GM19397 (cell line): Measurements from ENCODE around the gene PEX11G.

Experiments used
- ATAC-seq: cut with Tn5 transposase; IDR thresholded peaks from one replicate; pipeline ENCODE4 v1.9.1; 2021; ENCODE audit warnings: mild to moderate bottlenecking, moderate library complexity; ENCODE audit not compliant: unreplicated experiment

PEX11G gene

GRCh38 chr19:7488736-7489353 lies at the start of gene PEX11G:
TSS of gene PEX11G (minus strand) at chr19:7489035. CDS start at chr19:7489010, 25 bp downstream.
- peak; percentile 84 for ATAC-seq

DNA sequence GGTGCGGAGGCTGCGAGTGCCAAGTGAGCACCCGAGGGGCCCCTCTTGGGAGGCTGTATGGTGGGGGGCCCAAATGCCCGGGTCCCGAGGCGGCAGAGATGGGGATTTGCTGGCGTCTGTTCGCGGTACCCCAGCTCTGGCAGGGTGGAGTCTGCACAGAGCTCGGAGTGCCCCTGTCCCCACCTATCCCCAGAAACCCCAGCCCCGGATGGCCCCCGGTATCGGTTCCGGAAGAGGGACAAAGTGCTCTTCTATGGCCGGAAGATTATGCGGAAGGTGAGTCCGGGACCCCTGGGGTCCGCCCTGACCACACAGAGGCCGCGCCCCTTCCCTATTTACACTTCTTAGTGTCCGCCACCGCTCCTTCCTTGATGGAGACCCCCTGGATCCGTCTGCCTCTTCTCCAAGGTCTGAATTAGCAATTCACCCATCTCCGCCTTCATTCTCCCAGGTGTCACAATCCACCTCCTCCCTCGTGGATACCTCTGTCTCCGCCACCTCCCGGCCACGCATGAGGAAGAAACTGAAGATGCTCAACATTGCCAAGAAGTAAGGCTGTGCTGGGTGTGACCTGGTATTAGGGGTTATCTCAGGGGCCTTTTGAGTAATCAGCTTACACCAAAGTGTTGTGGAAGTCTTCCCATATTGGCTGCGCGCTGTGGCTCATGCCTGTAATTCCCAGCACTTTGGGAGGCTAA lies 47.3 kb upstream of the PEX11G start:
- peak; percentile 0 for ATAC-seq

DNA sequence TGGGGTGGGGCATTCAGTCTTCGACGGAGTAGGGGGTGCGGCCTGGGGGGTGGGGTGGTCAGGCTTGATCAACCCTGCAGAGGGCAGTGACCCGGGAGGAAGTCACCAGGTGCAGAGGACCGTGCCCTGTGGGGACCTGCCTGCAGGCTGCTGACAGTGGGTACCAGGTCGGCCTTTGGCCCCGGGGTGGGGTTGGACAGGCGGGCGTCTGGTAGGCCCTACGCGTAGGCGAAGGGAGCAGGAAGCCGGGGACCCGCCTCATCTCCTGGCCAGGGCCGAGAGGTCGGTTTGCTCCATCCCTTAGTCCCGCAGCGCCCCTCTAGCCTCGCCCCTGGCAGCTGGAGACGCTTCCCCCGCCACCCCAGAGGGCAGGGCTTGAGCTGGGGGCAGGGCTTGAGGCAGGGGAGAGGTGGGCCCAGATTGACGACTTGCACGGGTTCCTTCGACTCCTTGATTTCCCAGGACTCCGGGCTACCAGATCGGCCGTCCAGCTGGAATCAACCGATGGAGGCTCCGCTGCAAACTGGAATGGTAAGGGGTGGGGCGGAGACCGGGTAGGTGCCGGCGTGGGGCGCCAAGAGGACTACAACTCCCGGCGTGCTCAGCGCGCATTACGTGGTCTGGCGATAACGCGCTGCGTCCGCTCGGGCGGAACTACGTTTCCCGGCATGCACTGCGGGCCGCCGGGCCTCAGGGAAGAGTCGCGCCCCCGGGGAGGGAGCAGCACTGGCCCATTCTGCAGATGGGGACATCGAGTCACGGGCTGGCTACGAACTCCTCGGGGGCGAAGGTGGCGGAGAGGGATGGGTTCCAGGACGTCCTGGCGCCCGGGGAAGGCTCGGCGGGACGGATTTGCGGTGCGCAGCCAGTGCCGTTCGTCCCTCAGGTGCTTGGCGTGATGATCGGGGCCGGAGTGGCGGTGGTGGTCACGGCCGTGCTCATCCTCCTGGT lies 46.5 kb upstream of the PEX11G start, which contains the start of gene PNPLA6:
Gene PNPLA6 (plus strand): TSS at position 671 of the 951 bp plus-strand sequence. CDS start 72 bp downstream, at position 743.
- ATAC-seq, result peak; percentile 73

DNA sequence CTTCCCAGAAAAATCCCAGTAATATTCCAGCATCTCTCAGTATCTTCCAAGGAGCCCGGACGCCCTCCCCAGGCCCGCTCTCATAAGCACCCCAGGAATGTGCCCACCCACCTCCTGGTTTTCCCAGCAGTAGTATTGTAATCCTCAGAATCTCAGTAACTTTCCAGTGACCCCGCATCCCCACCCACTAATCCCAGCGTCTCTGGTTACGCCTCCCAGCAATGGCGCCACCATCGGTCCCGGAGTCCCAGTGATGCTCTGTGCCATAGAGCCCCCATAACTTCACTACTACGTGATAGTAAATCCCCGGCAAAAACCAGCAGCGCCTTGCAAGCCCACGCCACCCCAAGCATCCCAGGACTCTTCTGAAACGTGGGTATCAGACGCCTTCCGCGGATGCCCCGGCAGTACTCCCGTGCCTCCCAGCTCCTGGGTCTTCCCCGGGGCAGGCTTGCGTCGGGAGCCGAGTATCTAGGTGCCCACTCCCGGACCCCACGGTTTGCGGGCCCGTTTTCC lies 45.8 kb upstream of the PEX11G start:
- ATAC-seq, result no peak

DNA sequence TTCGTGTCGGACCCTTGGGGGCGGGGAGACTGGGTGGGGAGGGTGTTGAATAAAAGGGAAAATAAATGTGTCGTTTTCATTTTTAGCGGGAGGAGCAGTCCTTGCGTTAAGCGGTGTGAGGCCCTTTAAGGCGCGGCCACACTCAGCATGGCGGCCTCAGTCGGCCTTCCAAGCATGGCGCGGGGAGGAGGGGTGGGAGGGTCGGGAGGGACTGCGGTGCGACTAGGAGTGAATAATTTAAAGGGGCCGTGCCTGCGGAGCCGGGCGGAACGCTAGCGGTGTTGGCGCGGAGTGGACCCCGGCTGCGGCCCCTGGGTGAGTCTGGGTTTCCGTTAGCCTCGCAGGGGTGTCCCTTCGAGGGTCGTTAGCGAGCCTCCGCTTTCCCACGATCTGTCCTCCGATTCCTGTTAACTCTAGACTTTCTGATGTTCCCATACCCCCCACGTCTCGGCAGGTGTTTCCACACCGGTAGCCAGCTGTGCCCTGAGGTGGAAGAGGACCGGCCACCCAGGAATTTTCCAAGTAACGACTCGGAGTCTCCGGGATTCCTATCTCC lies 45.2 kb upstream of the PEX11G start:
- ATAC-seq, result peak; percentile 40

DNA sequence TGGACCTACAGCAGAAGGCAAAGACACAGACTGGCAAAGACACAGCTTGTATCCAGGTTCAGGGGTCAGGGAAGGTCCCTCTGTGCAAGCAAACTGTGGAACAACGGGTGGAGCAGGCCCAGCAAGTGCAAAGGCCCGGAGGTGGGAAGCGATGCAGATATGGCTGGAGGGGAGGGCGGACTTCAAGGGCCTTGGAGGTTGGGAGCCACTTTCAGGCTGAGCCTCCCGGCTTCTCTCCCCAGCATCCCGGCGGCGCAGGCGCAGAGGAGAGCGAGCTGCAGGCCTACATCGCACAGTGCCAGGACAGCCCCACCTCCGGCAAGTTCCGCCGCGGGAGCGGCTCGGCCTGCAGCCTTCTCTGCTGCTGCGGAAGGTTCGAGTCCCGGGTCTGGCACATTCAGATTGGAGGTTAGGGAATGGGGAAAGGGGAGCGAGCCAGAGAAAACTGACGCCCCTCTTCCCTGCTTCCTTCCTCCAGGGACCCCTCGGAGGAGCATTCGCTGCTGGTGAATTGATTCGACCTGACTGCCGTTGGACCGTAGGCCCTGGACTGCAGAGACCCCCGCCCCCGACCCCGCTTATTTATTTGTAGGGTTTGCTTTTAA lies 44.5 kb upstream of the PEX11G start:
- ATAC-seq, result no peak

DNA sequence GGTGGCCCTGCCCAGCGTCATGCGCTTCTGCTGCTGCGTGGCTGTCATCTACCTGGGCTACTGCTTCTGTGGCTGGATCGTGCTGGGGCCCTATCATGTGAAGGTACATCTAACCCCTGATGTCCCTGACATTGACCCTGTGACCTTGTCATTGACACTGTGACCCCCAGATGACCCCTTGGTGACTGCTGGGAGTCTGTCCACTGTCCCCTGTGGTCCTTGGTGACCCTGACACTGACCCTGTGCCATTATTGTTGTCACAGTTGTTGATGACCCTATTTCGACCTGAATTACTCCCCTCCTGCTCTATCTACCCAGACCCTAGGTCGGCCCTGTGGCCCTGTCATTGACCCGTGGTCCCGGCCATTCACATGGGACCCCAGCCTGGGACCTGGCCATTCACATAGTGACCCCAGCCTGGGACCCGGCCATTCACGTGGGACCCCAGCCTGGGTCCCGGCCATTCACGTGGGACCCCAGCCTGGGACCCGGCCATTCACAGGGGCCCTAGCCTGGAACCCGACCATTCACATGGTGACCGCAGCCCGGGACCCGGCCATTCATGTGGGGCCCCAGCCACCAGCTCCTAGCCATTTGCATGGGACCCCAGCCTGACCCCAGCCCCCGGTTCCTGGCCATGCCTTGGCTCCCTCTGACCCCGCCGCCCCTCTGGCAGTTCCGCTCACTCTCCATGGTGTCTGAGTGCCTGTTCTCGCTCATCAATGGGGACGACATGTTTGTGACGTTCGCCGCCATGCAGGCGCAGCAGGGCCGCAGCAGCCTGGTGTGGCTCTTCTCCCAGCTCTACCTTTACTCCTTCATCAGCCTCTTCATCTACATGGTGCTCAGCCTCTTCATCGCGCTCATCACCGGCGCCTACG lies 41.0 kb upstream of the PEX11G start:
- ATAC-seq, result no peak

DNA sequence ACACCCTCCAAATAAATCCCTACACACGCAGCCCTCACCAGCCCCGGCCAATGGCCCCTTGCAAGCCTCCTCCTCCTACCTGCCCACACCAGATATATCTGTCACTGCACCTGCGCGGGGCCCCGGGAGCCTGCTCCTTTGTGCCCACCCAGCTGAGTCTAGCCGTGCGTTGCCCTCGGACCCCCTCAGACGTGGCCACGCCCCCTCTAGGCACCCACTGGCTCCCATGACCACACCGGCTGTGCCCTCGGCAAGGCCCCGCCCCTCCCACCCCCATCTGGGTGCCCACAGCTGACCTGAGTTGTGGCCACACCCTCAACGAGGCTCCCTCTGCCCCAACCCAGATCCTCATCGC lies 40.4 kb upstream of the PEX11G start:
- no peak for ATAC-seq

GRCh38 chr19:7528522-7529245 lies 39.8 kb upstream of the PEX11G start:
- no peak for ATAC-seq

DNA sequence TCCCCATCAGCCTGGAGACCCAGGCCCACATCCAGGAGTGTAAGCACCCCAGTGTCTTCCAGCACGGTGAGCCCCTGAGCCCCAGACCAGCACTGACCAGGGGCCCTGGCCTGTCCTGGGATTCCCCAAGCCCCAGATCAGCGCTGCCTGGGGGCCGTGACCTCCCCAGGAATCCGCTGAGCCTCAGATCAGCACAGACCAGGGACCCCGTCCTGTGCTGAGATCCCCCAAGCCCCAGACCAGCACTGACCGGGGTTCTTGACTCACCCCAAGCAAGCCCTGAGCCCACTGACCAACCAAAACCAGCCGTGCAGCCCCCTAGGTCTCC lies 39.3 kb upstream of the PEX11G start:
- no peak for ATAC-seq

DNA sequence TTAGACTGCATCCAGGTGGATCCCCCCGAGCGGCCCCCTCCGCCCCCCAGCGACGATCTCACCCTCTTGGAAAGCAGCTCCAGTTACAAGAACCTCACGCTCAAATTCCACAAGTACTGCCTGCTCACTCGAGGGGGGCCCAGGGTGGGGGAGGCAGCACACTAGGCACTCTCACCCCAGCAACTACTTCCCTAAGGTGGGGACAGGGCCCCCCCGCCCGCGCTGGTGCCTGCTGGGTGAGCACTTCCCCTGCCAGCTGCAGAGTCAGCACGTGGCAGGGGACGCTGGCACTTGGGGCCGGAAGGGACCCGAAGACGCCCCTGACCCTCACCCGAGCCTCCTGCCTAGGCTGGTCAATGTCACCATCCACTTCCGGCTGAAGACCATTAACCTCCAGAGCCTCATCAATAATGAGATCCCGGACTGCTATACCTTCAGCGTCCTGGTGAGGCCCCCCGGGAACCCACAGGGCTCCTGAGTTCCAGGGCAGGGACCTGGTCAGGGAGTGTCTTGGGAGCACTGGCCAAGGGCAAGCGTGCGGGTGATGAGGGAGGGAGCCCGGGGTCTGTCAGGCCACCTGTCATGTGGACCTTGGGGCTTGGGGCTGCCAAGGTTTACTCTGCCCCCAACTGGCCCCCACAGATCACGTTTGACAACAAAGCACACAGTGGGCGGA lies 38.8 kb upstream of the PEX11G start:
- no peak for ATAC-seq

DNA sequence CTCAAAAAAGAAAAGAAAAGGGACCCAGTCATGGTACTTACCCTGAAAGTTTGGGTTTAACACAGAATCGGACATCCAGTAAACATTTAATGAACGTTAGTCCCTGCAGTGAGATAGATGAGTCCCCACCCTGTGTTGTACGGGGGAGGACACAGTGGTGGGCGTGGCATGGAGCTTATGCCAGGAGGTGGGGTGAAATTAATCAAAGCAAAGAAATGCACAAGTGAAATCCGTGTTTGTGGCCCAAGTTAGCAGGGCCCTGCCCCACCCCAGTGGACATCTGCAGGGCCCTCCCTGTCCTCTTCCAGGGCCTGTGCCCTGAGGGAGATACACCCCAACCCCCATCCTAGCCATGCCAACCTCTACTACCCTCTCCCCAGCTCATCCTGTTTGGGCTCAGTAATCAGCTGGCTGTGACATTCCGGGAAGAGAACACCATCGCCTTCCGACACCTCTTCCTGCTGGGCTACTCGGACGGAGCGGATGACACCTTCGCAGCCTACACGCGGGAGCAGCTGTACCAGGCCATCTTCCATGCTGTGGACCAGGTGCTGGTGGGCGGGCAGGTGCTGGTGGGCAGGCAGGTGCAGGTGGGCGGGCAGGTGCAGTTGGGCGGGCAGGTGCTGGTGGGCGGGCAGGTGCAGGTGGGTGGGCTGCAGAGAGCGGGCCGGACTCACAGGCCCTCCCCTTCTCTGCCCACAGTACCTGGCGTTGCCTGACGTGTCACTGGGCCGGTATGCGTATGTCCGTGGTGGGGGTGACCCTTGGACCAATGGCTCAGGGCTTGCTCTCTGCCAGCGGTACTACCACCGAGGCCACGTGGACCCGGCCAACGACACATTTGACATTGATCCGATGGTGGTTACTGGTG lies 37.5 kb upstream of the PEX11G start:
- ATAC-seq, result no peak

- no peak for ATAC-seq
Observed at GRCh38 chr19:7524992-7525739, 36.3 kb upstream of the PEX11G start.

DNA sequence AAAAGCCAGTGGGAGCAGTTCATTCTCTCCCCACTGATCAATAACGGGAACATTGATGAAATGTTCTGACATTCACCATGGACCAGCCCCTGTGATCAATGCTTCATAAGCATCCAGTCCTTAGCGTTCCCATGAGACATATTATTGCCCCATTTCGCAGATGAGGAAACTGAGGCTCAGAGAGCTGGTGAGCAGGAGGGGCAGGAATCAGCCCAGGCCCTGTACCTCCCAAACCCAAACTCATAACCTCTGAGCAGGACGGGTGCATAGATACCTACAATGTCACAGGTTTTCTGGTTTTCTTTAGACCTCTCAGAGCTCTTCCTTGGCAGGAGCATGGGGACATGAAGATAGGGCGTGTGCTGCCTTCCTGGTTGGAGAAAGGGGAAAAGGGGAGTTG lies 35.7 kb upstream of the PEX11G start:
- ATAC-seq, result no peak

- ATAC-seq, result peak; percentile 6
Observed at GRCh38 chr19:7522923-7523667, 34.3 kb upstream of the PEX11G start.
